Progenitor cell of endocrine pancreas (in vitro differentiated cells): ENCODE results near the gene TOLLIP. TPM values are rescaled to one million over a fixed set of nuclear protein-coding genes. Genes with fewer than 3 reads are reported as not detected.
"Not testable (repeated sequence)": the region's sequence is repeated elsewhere in the genome, so short reads cannot be mapped to it uniquely, and the experiment has no call there.

ENCODE experiments used
- DNase-seq: peaks from one replicate; pipeline ENCODE4 v3.0.0; 2021; ENCODE audit warnings: low spot score; ENCODE audit not compliant: unreplicated experiment
- H3K27ac Mint-ChIP-seq: 2 replicates; pipeline ENCODE4 v1.8.0; 2021; ENCODE audit warnings: mild to moderate bottlenecking, moderate library complexity, mixed read lengths
- H3K27me3 Mint-ChIP-seq: 2 replicates; pipeline ENCODE4 v1.8.0; 2021; ENCODE audit warnings: mixed read lengths
- H3K36me3 Mint-ChIP-seq: 2 replicates; pipeline ENCODE4 v1.8.0; 2022; ENCODE audit warnings: mixed read lengths; ENCODE audit not compliant: insufficient read depth
- H3K4me1 Mint-ChIP-seq: 2 replicates; pipeline ENCODE4 v1.8.0; 2021; ENCODE audit warnings: low read depth, mixed read lengths
- H3K4me3 Mint-ChIP-seq: 2 replicates; pipeline ENCODE4 v1.8.0; 2021; ENCODE audit warnings: low read depth, mild to moderate bottlenecking, moderate library complexity, mixed read lengths
- H3K9me3 Mint-ChIP-seq: 2 replicates; pipeline ENCODE4 v1.8.0; 2021; ENCODE audit warnings: low read depth, mixed read lengths
- CTCF ChIP-seq: fragments of 200-600 bp; sonication (generic); IDR thresholded peaks from one replicate; pipeline ENCODE4 v1.5.0; 2021; ENCODE audit warnings: antibody characterized with exemption, mild to moderate bottlenecking; ENCODE audit not compliant: unreplicated experiment
- long read RNA-seq: library from polyadenylated mRNA; unstranded; transcript quantifications from one replicate; pipeline ENCODE4 v2.0.0, GENCODE V29; 2020
- total RNA-seq: library from RNA; stranded (reverse); gene quantifications from 2 replicates; pipeline ENCODE4 v1.2.1, GENCODE V29; 2021

The TOLLIP gene
- 41.2 and 44.4 TPM in 2 replicates for total RNA-seq
- long read RNA-seq, transcript TOLLIP-202 (6 exons, 3,617 nt): major isoform, 20 of 23 reads
- long read RNA-seq, partial matches to known transcripts: 0 of 23 reads
- long read RNA-seq, other reads (novel, unspliced or antisense): 3 of 23 reads

- H3K27me3 Mint-ChIP-seq: peaks cover 22% of the 10 kb centered on the region
- peaks cover 3% of the 10 kb centered on the region for H3K36me3 Mint-ChIP-seq
- peak within 1 kb of the TSS; percentile 78 for H3K4me3 Mint-ChIP-seq
- TF ChIP-seq CTCF: no peak
- peak; percentile 99 for DNase-seq
- peaks cover 16% of the 10 kb centered on the region for H3K9me3 Mint-ChIP-seq
- H3K4me1 Mint-ChIP-seq: peaks cover 21% of the 10 kb centered on the region
- peak within 1 kb of the TSS; percentile 94 for H3K27ac Mint-ChIP-seq
Measured at GRCh38 chr11:1309498-1310317, at the start of gene TOLLIP. Gene TOLLIP, minus strand, starts transcription at chr11:1309632. Its CDS starts 134 bp downstream, at chr11:1309498.

GRCh38 chr11:1358931-1359330 is 49.5 kb upstream of the TOLLIP start:
- not testable (repeated sequence) for H3K36me3 Mint-ChIP-seq, H3K27ac Mint-ChIP-seq, DNase-seq, H3K9me3 Mint-ChIP-seq, H3K4me3 Mint-ChIP-seq
- H3K4me1 Mint-ChIP-seq: peaks cover 17% of the 10 kb centered on the region
- H3K27me3 Mint-ChIP-seq: peaks cover 28% of the 10 kb centered on the region

GRCh38 chr11:1358286-1358685 is 48.9 kb upstream of the TOLLIP start:
- DNase-seq: no peak
- H3K27ac Mint-ChIP-seq: no peak overlapping the region
- H3K9me3 Mint-ChIP-seq: no peaks in the 10 kb centered on the region
- H3K4me1 Mint-ChIP-seq: peaks cover 17% of the 10 kb centered on the region
- no peak for TF ChIP-seq CTCF
- H3K36me3 Mint-ChIP-seq: no peaks in the 10 kb centered on the region
- H3K27me3 Mint-ChIP-seq: peaks cover 23% of the 10 kb centered on the region
- no peak overlapping the region for H3K4me3 Mint-ChIP-seq

GRCh38 chr11:1356478-1356960 is 47.1 kb upstream of the TOLLIP start:
- Mint-ChIP-seq H3K36me3 (no peaks in the 10 kb centered on the region), H3K9me3 (no peaks in the 10 kb centered on the region), H3K27me3 (peaks cover 14% of the 10 kb centered on the region), H3K4me1 (peaks cover 18% of the 10 kb centered on the region), H3K4me3 (peak overlapping the region; percentile 46), H3K27ac (peak overlapping the region; percentile 80)
- DNase-seq: no peak
- TF ChIP-seq CTCF: no peak

GRCh38 chr11:1356007-1356435 is 46.6 kb upstream of the TOLLIP start:
- no peaks in the 10 kb centered on the region for H3K9me3 Mint-ChIP-seq
- H3K4me3 Mint-ChIP-seq: peak overlapping the region; percentile 44
- no peaks in the 10 kb centered on the region for H3K36me3 Mint-ChIP-seq

More at GRCh38 chr11:1356007-1356435, 46.6 kb upstream of the TOLLIP start:
- H3K27ac Mint-ChIP-seq: peak overlapping the region; percentile 80
- DNase-seq: no peak
- peaks cover 23% of the 10 kb centered on the region for H3K4me1 Mint-ChIP-seq
- TF ChIP-seq CTCF: no peak
- peaks cover 14% of the 10 kb centered on the region for H3K27me3 Mint-ChIP-seq
